Activated B cell treated with CpG ODN at 0.5 μM for 24 hours (primary cell): ENCODE data around the gene FSTL4. TPM values are rescaled to one million over a fixed set of nuclear protein-coding genes. Genes with fewer than 3 reads are reported as not detected.

ENCODE experiments used
- ATAC-seq: fragments of 200-7000 bp; cut with Tn5 transposase; one replicate; pipeline ENCODE4 v1.10.0; 2021; ENCODE audit warnings: low read depth, mild to moderate bottlenecking, moderate library complexity
- CTCF ChIA-PET: fragments of 350-600 bp; sonication (Branson Sonifier 250); formaldehyde crosslinking; loops from one replicate; lab custom pipeline; 2021; ENCODE audit warnings: antibody characterized with exemption; lab: Charles Lee
- POLR2A ChIA-PET: fragments of 350-600 bp; sonication (Branson Sonifier 250); formaldehyde crosslinking; loops from one replicate; lab custom pipeline; 2021; ENCODE audit warnings: antibody characterized with exemption; lab: Charles Lee
- DNase-seq: peaks from one replicate; pipeline ENCODE4 v3.0.0; 2022
- H3K27ac Mint-ChIP-seq: one replicate; pipeline ENCODE4 v1.8.0; 2020; ENCODE audit warnings: mixed read lengths
- H3K27me3 Mint-ChIP-seq: one replicate; pipeline ENCODE4 v1.8.0; 2021; ENCODE audit warnings: mixed read lengths
- H3K36me3 Mint-ChIP-seq: one replicate; pipeline ENCODE4 v1.8.0; 2021; ENCODE audit warnings: low read depth, mixed read lengths
- H3K4me1 Mint-ChIP-seq: one replicate; pipeline ENCODE4 v1.8.0; 2021; ENCODE audit warnings: mixed read lengths
- H3K4me3 Mint-ChIP-seq: one replicate; pipeline ENCODE4 v1.8.0; 2020; ENCODE audit warnings: mild to moderate bottlenecking, mixed read lengths
- H3K9me3 Mint-ChIP-seq: one replicate; pipeline ENCODE4 v1.8.0; 2020; ENCODE audit warnings: mixed read lengths
- CTCF ChIP-seq: fragments of 200-600 bp; IDR thresholded peaks from one replicate; pipeline ENCODE4 v1.8.0; 2022; ENCODE audit warnings: antibody characterized with exemption, mild to moderate bottlenecking
- intact Hi-C: fragments of 100-400 bp; cut with micrococcal nuclease; formaldehyde crosslinking; loops from one replicate; pipeline ENCODE4 v1.15.1; 2024
- total RNA-seq: library from RNA; stranded (reverse); gene quantifications from 2 replicates; pipeline ENCODE4 v1.2.3, GENCODE V29; 2022

FSTL4 gene
- total RNA-seq, 1 donor from 2014 or later, result 1.7 TPM

- Mint-ChIP-seq H3K4me1 (no peaks in the 10 kb centered on the region), H3K36me3 (no peaks in the 10 kb centered on the region), H3K27me3 (no peaks in the 10 kb centered on the region), H3K9me3 (no peaks in the 10 kb centered on the region), H3K4me3 (no peak overlapping the region), H3K27ac (no peak overlapping the region)
- ChIA-PET POLR2A (no interaction called here), CTCF (no interaction called here)
- ATAC-seq (no peak), DNase-seq (no peak)
- intact Hi-C loops, result no loop called here
- no peak for TF ChIP-seq CTCF
These were observed 284.4 kb downstream of the FSTL4 start for GRCh38 chr5:133327946-133328401.

- H3K36me3 Mint-ChIP-seq, result no peaks in the 10 kb centered on the region
- DNase-seq (no peak), ATAC-seq (no peak)
- no peaks in the 10 kb centered on the region for H3K9me3 Mint-ChIP-seq
- H3K4me3 Mint-ChIP-seq, result no peak overlapping the region
- peaks cover 10% of the 10 kb centered on the region for H3K4me1 Mint-ChIP-seq
- no peak overlapping the region for H3K27ac Mint-ChIP-seq
- ChIA-PET CTCF (no interaction called here), POLR2A (no interaction called here)
- intact Hi-C loops, result no loop called here
- no peaks in the 10 kb centered on the region for H3K27me3 Mint-ChIP-seq
- TF ChIP-seq CTCF, result no peak
These were observed 286.0 kb downstream of the FSTL4 start for GRCh38 chr5:133326361-133326760.

- H3K4me3 Mint-ChIP-seq, result no peak overlapping the region
- CTCF ChIA-PET, result no interaction called here
- H3K27me3 Mint-ChIP-seq, result no peaks in the 10 kb centered on the region
- H3K4me1 Mint-ChIP-seq, result peaks cover 13% of the 10 kb centered on the region
- intact Hi-C loops, result no loop called here
- no peaks in the 10 kb centered on the region for H3K9me3 Mint-ChIP-seq
- ATAC-seq (no peak), DNase-seq (no peak)
- TF ChIP-seq CTCF, result no peak
- H3K27ac Mint-ChIP-seq, result no peak overlapping the region
- POLR2A ChIA-PET, result no interaction called here
- H3K36me3 Mint-ChIP-seq, result no peaks in the 10 kb centered on the region
These were observed 286.5 kb downstream of the FSTL4 start for GRCh38 chr5:133325864-133326263.

GRCh38 chr5:133324926-133325325 lies 287.4 kb downstream of the FSTL4 start:
- Mint-ChIP-seq H3K4me3 (no peak overlapping the region), H3K27me3 (no peaks in the 10 kb centered on the region), H3K4me1 (peaks cover 13% of the 10 kb centered on the region), H3K36me3 (no peaks in the 10 kb centered on the region), H3K9me3 (no peaks in the 10 kb centered on the region), H3K27ac (no peak overlapping the region)
- intact Hi-C loops, result no loop called here
- no peak for DNase-seq
- ATAC-seq, result no peak
- CTCF ChIA-PET, result no interaction called here
- POLR2A ChIA-PET, result no interaction called here
- TF ChIP-seq CTCF, result no peak

GRCh38 chr5:133323494-133324457 lies 288.6 kb downstream of the FSTL4 start:
- peak overlapping the region; percentile 4 for H3K27ac Mint-ChIP-seq
- intact Hi-C loops, result no loop called here
- TF ChIP-seq CTCF, result no peak
- H3K27me3 Mint-ChIP-seq, result no peaks in the 10 kb centered on the region
- no peak for ATAC-seq
- POLR2A ChIA-PET, result no interaction called here
- H3K4me3 Mint-ChIP-seq, result no peak overlapping the region
- H3K9me3 Mint-ChIP-seq, result no peaks in the 10 kb centered on the region
- CTCF ChIA-PET, result no interaction called here
- no peak for DNase-seq
- no peaks in the 10 kb centered on the region for H3K36me3 Mint-ChIP-seq
- H3K4me1 Mint-ChIP-seq, result peaks cover 13% of the 10 kb centered on the region
